ENCODE measurements around the gene HARS2. TPM values are rescaled to one million over a fixed set of nuclear protein-coding genes. Genes with fewer than 3 reads are reported as not detected.
"Not testable (repeated sequence)": the region's sequence is repeated elsewhere in the genome, so short reads cannot be mapped to it uniquely, and the experiment has no call there.

The HARS2 gene
- total and polyA plus RNA-seq, 10 of the 15 experiments (the other 5 are each of a cell fraction or from before 2014, with no cell fraction given): 9.3 to 34.3 (median 24.8) TPM

GRCh38 chr5:140720738-140721137 is 29.5 kb downstream of the HARS2 start:
- H3K27ac ChIP-seq (ENCODE audit: control insufficient read depth, insufficient read depth); in situ Hi-C loops (cut with MboI); H3K9me3 ChIP-seq (replicated peaks; ENCODE audit: control insufficient read depth, insufficient read depth, low read length); FAIRE-seq; H3K4me2 ChIP-seq (ENCODE audit: control insufficient read depth, insufficient read depth); H3K36me3 ChIP-seq (ENCODE audit: control insufficient read depth in 2 of 2, insufficient read depth in 2 of 2, low read length in 1 of 2); H3K4me1 ChIP-seq (ENCODE audit: control insufficient read depth, insufficient read depth, low read length); H3K4me3 ChIP-seq; H2AFZ ChIP-seq (ENCODE audit: control insufficient read depth, low read depth, low read length); H3K79me2 ChIP-seq (ENCODE audit: control insufficient read depth, insufficient read depth, low read length); H3K9ac ChIP-seq (ENCODE audit: control insufficient read depth, insufficient read depth, low read length); ATAC-seq; DNase-seq (ENCODE audit: low read depth, low spot score); BruUV-seq (replicated peaks); H4K20me1 ChIP-seq (ENCODE audit: control insufficient read depth, insufficient read depth); H3K27me3 ChIP-seq (replicated peaks in 1 of 2; ENCODE audit: control insufficient read depth in 2 of 2, insufficient read depth in 2 of 2, low read length in 1 of 2): not testable (repeated sequence)
- ChIA-PET RAD21 (ENCODE audit: unreplicated experiment) (interaction anchor here (0.9 to 5.1 kb wide), 6 partner anchors 46 to 476 kb away, joined by 3 to 34 read pairs (median 3); no protein-coding TSS in a partner anchor), SMC1A (ENCODE audit: uncharacterized antibody, unreplicated experiment) (interaction anchor here (1.9 to 3.1 kb wide), 3 partner anchors 10 to 348 kb away, joined by 7 to 21 read pairs (median 8); partner anchors contain the start of gene EIF4EBP3), POLR2A (interaction anchor here (0.7 to 1.4 kb wide), 4 partner anchors 10 to 73 kb away, joined by 3 to 6 read pairs (median 4); partner anchors contain the start of genes IK and NDUFA2), CTCF (interaction anchor here (0.6 to 4.9 kb wide), 14 partner anchors 10 to 557 kb away, joined by 3 to 52 read pairs (median 6); partner anchors contain the start of genes EIF4EBP3, IK and NDUFA2)
- intact Hi-C loops (cut with micrococcal nuclease; ENCODE audit: unreplicated experiment): loop anchor here (1.0 to 2.0 kb wide), 2 partner anchors 347 to 358 kb away; no protein-coding TSS in a partner anchor
- 13% methylated on average over 6 of the region's 6 CpGs for WGBS (ENCODE audit: insufficient coverage, insufficient replicate concordance, low lambda C conversion rate, missing lambda C conversion rate)

DNA sequence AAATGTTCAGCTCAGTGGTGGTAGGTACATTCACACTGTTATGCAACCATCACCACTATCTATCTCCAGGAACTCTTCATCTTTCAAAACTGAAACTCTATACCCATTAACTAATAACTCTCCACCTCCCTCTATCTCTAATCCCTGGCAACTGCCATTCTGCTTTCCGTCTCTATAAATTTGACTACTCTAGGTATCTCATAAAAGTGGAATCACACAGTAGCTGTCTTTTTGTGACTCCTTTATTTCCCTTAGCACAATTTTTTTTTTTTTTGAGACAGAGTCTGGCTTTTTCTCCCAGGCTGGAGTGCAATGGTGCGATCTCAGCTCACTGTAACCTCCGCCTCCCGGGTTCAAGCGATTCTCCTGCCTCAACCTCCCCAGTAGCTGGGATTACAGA is 30.1 kb downstream of the HARS2 start:
- H4K20me1 ChIP-seq (ENCODE audit: control insufficient read depth, insufficient read depth); H3K27ac ChIP-seq (ENCODE audit: control insufficient read depth, insufficient read depth); H3K36me3 ChIP-seq (ENCODE audit: control insufficient read depth in 2 of 2, insufficient read depth in 2 of 2, low read length in 1 of 2); H3K27me3 ChIP-seq (replicated peaks in 1 of 2; ENCODE audit: control insufficient read depth in 2 of 2, insufficient read depth in 2 of 2, low read length in 1 of 2); H3K4me3 ChIP-seq; DNase-seq (ENCODE audit: low read depth, low spot score); H3K9ac ChIP-seq (ENCODE audit: control insufficient read depth, insufficient read depth, low read length); ATAC-seq; H3K79me2 ChIP-seq (ENCODE audit: control insufficient read depth, insufficient read depth, low read length); BruUV-seq (replicated peaks); H2AFZ ChIP-seq (ENCODE audit: control insufficient read depth, low read depth, low read length); FAIRE-seq; H3K9me3 ChIP-seq (replicated peaks; ENCODE audit: control insufficient read depth, insufficient read depth, low read length); H3K4me1 ChIP-seq (ENCODE audit: control insufficient read depth, insufficient read depth, low read length); POLR2A ChIA-PET; H3K4me2 ChIP-seq (ENCODE audit: control insufficient read depth, insufficient read depth); in situ Hi-C loops (cut with MboI): not testable (repeated sequence)
- CTCF ChIA-PET: interaction anchor here (0.8 to 4.9 kb wide), 11 partner anchors 9 to 481 kb away, joined by 3 to 33 read pairs (median 3); partner anchors contain the start of gene SLC4A9
- RAD21 ChIA-PET (ENCODE audit: unreplicated experiment): interaction anchor here (1.4 to 5.1 kb wide), 4 partner anchors 156 to 477 kb away, joined by 3 to 34 read pairs (median 5); no protein-coding TSS in a partner anchor
- SMC1A ChIA-PET (ENCODE audit: uncharacterized antibody, unreplicated experiment): interaction anchor here (1.5 to 1.8 kb wide), 3 partner anchors 156 to 348 kb away, joined by 3 to 9 read pairs (median 4); no protein-coding TSS in a partner anchor
- intact Hi-C loops (cut with micrococcal nuclease; ENCODE audit: unreplicated experiment): loop anchor here (2.0 kb wide), 1 partner anchor 359 kb away; no protein-coding TSS in a partner anchor
- 60% methylated on average over 5 of the region's 5 CpGs for WGBS (ENCODE audit: insufficient coverage, insufficient replicate concordance, low lambda C conversion rate, missing lambda C conversion rate)

Measured in GM12878 (cell line).